ENCODE measurements around the gene DCHS2.
"Not testable (repeated sequence)": the region's sequence is repeated elsewhere in the genome, so short reads cannot be mapped to it uniquely, and the experiment has no call there.

The DCHS2 gene

GRCh38 chr4:154217384-154217783 lies 274.2 kb downstream of the DCHS2 start:
- not testable (repeated sequence) for DNase-seq (ENCODE audit: low read depth)

GRCh38 chr4:154211506-154211905 lies 280.1 kb downstream of the DCHS2 start:
- DNase-seq (ENCODE audit: low read depth): no peak

DNA sequence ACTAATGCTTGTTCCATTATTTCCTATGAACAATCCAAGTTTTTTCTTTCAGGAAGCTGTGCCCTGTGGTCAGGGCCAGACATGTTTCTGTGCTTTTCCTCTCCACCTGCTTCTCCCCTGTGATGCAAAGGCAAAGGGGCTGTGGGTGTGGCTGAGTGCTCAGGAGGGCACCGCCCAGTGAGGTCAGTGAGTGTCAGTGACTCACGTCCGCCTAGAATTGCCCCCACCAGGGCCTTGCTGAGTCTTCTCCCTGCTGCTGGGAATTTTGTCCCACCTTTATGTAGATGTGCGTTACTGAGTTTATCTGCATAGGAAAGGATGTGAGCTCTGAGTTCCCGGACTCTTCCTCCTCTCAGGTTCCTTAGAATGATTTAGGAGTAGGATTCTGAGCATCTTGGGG lies 283.2 kb downstream of the DCHS2 start:
- no peak for DNase-seq (ENCODE audit: low read depth)

GRCh38 chr4:154205471-154205870 lies 286.1 kb downstream of the DCHS2 start:
- DNase-seq (ENCODE audit: low read depth): no peak

DNA sequence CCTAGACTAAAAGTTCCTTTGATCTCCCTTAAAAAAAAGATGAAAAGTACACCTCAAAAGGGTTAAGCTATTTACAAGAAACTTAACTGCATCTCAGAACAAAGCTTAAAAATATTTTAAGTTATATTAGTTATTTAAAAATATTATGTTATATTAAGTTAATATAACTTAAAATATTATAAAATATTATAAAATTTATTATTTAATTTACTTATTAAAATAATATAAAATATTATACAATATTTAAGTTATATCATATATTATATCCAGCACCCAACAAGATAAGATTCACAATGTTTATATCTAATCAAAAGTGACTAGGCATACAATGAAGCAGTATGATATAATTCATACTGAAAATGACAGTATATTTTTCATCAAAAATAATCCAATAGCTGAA lies 296.9 kb downstream of the DCHS2 start:
- no peak for DNase-seq (ENCODE audit: low read depth)

- DNase-seq (ENCODE audit: low read depth): no peak
These were observed 299.0 kb downstream of the DCHS2 start for GRCh38 chr4:154192585-154192984.

- no peak for DNase-seq (ENCODE audit: low read depth)
These were observed 302.3 kb downstream of the DCHS2 start for GRCh38 chr4:154189346-154189745.

DNA sequence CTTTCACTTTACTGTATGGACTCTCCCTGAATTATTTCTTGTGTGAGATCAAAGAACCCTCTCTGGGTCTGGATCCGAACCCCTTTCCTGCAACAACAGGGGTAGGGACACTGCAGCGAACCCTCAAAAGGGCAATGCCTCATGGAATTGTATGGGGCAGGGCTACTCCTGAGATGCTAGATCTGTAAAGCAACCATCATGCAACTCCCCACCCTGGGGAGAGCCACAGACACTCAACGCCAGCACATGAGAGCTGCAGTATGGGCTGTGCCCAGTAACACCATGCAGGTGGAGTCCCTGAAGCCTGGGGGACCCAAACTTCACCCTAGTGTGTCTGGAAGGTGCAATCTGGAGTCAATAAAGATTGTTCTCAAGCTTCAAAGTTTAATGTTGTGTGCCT lies 304.7 kb downstream of the DCHS2 start:
- no peak for DNase-seq (ENCODE audit: low read depth)

DNA sequence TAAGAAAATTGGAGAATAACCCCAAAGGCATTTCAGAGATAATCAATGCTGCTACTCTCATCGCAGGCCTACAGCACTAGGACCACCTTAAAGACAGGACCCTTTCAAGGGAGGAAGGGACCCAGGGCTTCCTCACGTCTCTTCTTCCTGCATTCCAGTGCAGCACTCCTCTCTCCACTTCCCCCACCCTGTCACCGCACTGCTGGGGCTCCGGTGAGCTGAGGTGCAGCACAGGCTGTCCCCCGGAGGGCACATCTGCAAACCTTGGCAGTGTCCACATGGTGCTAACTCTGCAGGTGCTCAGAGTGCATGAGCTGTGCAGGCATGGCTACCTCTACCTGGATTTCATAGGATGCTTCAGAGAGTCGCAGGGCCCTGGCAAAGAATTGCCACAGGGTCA lies 305.6 kb downstream of the DCHS2 start:
- no peak for DNase-seq (ENCODE audit: low read depth)

DNA sequence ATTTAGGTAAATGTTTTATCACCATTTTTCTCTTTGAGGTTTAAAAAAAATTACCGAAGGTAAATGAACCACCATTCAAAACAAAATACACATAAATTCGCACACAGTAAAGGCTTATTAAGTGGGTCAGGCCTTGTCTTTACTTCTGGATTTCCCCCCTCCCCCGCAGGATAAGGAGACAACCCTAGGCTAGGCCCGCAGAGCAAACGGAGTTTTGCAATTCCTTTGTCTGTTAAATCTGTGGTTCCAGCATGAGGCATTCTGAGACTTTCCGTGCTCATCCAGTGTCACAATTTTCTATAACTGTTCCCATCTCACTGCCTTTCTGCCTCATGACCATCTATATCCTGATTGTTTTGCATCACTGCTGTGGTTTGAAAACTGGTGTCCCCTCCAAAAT lies 307.4 kb downstream of the DCHS2 start:
- no peak for DNase-seq (ENCODE audit: low read depth)

DNA sequence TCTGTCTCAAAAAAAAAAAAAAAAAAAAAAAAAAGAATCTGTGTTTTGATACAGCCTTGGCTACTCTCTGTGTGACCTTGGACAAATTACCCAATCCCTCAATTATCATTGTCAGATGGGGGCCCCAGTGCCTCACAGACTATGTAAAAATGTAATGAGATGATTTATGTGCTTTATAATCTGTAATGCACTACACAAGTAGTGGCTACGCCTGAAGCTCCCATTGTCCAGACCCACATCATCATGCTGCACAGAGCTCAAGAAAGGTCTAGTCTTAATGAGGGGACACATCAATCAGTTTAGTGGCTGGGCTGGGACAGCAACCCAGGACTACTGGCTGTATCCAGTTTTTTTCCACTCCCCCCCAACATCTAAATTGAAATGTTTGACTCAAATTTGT lies 308.3 kb downstream of the DCHS2 start:
- no peak for DNase-seq (ENCODE audit: low read depth)

Measured in stimulated activated CD8-positive, alpha-beta memory T cell treated with anti-CD3 and anti-CD28 coated beads, Interleukin-15, amount 100 ng/mL, for 24 hours (primary cell).